ENCODE data around the gene ADAM17.

The ADAM17 gene

DNA sequence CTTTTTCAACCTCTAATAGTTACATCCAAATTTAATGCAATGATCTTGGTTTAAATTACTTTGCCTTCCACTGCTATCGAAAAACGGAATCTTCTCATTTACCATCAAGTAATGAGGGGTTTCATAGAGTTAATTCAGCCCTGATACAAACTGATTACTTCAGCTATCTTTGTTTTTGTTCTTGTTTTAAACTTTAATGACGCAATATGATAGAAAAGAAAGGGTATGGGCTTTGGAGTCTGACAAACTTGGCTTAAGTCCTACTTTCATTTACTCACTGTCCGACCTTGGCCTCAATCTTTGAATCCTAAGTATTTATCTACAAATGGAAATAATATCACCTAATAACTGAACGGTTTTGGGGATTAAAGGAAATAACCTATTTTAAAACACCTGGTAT lies 16.1 kb downstream of the ADAM17 start:
- H3K18ac ChIP-seq (ENCODE audit: low read length), result no peak overlapping the region
- no peak overlapping the region for H4K91ac ChIP-seq (ENCODE audit: low read depth, low read length, poor library complexity)
- H2BK15ac ChIP-seq (ENCODE audit: low read length), result no peak overlapping the region
- H2BK12ac ChIP-seq (ENCODE audit: low read length), result no peak overlapping the region
- H3K27ac ChIP-seq (replicated peaks; ENCODE audit: low read length), result no peak overlapping the region
- no peak overlapping the region for H2AK5ac ChIP-seq (ENCODE audit: low read depth, low read length)
- no peak overlapping the region for H3K4me2 ChIP-seq (ENCODE audit: insufficient read depth, low read length, poor library complexity, severe bottlenecking)
- H3K4me3 ChIP-seq (ENCODE audit: low read length in 2 of 2), result no peak overlapping the region
- H2BK120ac ChIP-seq (ENCODE audit: low read depth, low read length), result no peak overlapping the region
- H3K36me3 ChIP-seq (replicated peaks in 1 of 2; ENCODE audit: control insufficient read depth in 2 of 2, insufficient read depth in 2 of 2, low read length in 2 of 2), result peaks cover 0 to 64% of the 10 kb centered on the region in 2 donors
- no peak overlapping the region for H3K4ac ChIP-seq (ENCODE audit: low read length)
- no peaks in the 10 kb centered on the region for H3K27me3 ChIP-seq (ENCODE audit: control insufficient read depth in 3 of 3, insufficient read depth in 3 of 3, low read depth in 1 of 3, low read length in 3 of 3)
- H3K79me1 ChIP-seq (ENCODE audit: low read depth, low read length), result no peaks in the 10 kb centered on the region
- no peaks in the 10 kb centered on the region for H3K4me1 ChIP-seq (ENCODE audit: control insufficient read depth in 2 of 2, insufficient read depth in 1 of 2, low read depth in 1 of 2, low read length in 2 of 2)
- no peak overlapping the region for H3K9ac ChIP-seq (ENCODE audit: low read depth, low read length, poor library complexity)
- no peak overlapping the region for H3K14ac ChIP-seq (ENCODE audit: low read length)
- no CpG with 5 or more reads among the region's 5 CpGs for WGBS, 2 donors (ENCODE audit: extremely low coverage in 2 of 2, insufficient read length in 2 of 2, insufficient replicate concordance in 1 of 2)
- no peaks in the 10 kb centered on the region for H3K9me3 ChIP-seq (replicated peaks in 1 of 2; ENCODE audit: control insufficient read depth in 2 of 2, insufficient read depth in 1 of 2, low read depth in 1 of 2, low read length in 2 of 2)
- no peak overlapping the region for H3K23ac ChIP-seq (ENCODE audit: low read depth, low read length, poor library complexity)
- H2AFZ ChIP-seq (ENCODE audit: low read length), result no peak overlapping the region
- no peak for DNase-seq (ENCODE audit: low spot score)
- no peak overlapping the region for H2BK5ac ChIP-seq (ENCODE audit: low read length)
- no peak overlapping the region for H4K8ac ChIP-seq (ENCODE audit: low read depth, low read length)

DNA sequence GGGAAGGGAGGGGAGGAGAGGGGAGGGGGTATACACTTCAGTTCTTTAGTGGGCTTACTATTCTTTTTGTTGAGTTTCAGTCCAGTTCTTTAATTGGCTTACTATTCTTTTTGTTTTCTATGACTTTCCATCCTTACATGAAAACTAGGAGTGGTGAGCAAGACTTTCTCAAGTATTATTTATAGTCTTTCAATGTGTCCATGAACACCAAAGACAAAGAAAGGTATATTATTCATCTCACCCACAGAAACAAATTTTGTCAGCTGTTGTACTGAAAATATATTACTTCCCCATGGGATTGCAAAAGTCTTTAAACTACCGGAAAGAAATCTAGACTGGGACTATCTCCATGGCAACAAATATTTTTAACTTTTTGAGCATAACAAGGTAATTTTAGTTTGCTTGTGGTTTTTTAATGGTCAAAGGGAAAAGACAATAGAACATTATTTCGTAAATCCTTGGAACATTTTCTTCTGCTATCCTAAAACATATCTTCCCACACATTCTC lies 17.6 kb downstream of the ADAM17 start:
- no peak overlapping the region for H2AK5ac ChIP-seq (ENCODE audit: low read depth, low read length)
- H3K4me2 ChIP-seq (ENCODE audit: insufficient read depth, low read length, poor library complexity, severe bottlenecking), result no peak overlapping the region
- H2AFZ ChIP-seq (ENCODE audit: low read length), result no peak overlapping the region
- H3K36me3 ChIP-seq (replicated peaks in 1 of 2; ENCODE audit: control insufficient read depth in 2 of 2, insufficient read depth in 2 of 2, low read length in 2 of 2), result peaks cover 0 to 77% of the 10 kb centered on the region in 2 donors
- H3K14ac ChIP-seq (ENCODE audit: low read length), result no peak overlapping the region
- no peak overlapping the region for H3K4me3 ChIP-seq (ENCODE audit: low read length in 2 of 2)
- H3K4ac ChIP-seq (ENCODE audit: low read length), result no peak overlapping the region
- H3K18ac ChIP-seq (ENCODE audit: low read length), result no peak overlapping the region
- no peak overlapping the region for H3K23ac ChIP-seq (ENCODE audit: low read depth, low read length, poor library complexity)
- H3K79me1 ChIP-seq (ENCODE audit: low read depth, low read length), result no peaks in the 10 kb centered on the region
- H2BK5ac ChIP-seq (ENCODE audit: low read length), result no peak overlapping the region
- H4K91ac ChIP-seq (ENCODE audit: low read depth, low read length, poor library complexity), result no peak overlapping the region
- no peak overlapping the region for H4K8ac ChIP-seq (ENCODE audit: low read depth, low read length)
- H2BK12ac ChIP-seq (ENCODE audit: low read length), result no peak overlapping the region
- no peaks in the 10 kb centered on the region for H3K27me3 ChIP-seq (ENCODE audit: control insufficient read depth in 3 of 3, insufficient read depth in 3 of 3, low read depth in 1 of 3, low read length in 3 of 3)
- no peaks in the 10 kb centered on the region for H3K4me1 ChIP-seq (ENCODE audit: control insufficient read depth in 2 of 2, insufficient read depth in 1 of 2, low read depth in 1 of 2, low read length in 2 of 2)
- H3K9ac ChIP-seq (ENCODE audit: low read depth, low read length, poor library complexity), result no peak overlapping the region
- H3K27ac ChIP-seq (replicated peaks; ENCODE audit: low read length), result no peak overlapping the region
- no CpG with 5 or more reads among the region's 2 CpGs for whole genome bisulfite sequencing, 2 donors (ENCODE audit: extremely low coverage in 2 of 2, insufficient read length in 2 of 2, insufficient replicate concordance in 1 of 2)
- H2BK120ac ChIP-seq (ENCODE audit: low read depth, low read length), result no peak overlapping the region
- DNase-seq (ENCODE audit: low spot score), result no peak
- no peak overlapping the region for H2BK15ac ChIP-seq (ENCODE audit: low read length)
- no peaks in the 10 kb centered on the region for H3K9me3 ChIP-seq (replicated peaks in 1 of 2; ENCODE audit: control insufficient read depth in 2 of 2, insufficient read depth in 1 of 2, low read depth in 1 of 2, low read length in 2 of 2)

DNA sequence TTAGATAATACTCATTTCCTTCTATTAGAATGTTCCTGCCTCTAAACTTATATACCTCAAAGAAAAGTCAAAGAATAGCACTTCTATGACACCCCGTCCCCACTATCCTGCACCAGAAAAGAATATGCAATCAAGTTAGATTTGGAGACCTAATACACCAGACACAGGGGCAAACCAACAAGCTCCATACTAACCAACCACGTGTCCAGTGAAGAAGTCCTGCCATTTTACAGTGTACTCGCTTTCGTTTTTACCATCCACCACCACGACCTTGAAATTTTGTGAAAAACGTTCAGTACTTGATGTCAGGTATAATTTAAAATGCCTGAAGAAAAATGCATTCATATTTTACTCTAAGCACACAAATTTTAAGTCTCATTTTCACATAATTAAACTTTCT lies 19.1 kb downstream of the ADAM17 start:
- Histone ChIP-seq H3K79me1 (ENCODE audit: low read depth, low read length) (no peaks in the 10 kb centered on the region), H2BK15ac (ENCODE audit: low read length) (no peak overlapping the region), H3K23ac (ENCODE audit: low read depth, low read length, poor library complexity) (no peak overlapping the region), H3K27me3 (ENCODE audit: control insufficient read depth in 3 of 3, insufficient read depth in 3 of 3, low read depth in 1 of 3, low read length in 3 of 3) (no peaks in the 10 kb centered on the region), H3K9me3 (replicated peaks in 1 of 2; ENCODE audit: control insufficient read depth in 2 of 2, insufficient read depth in 1 of 2, low read depth in 1 of 2, low read length in 2 of 2) (no peaks in the 10 kb centered on the region), H3K27ac (replicated peaks; ENCODE audit: low read length) (no peak overlapping the region), H2AFZ (ENCODE audit: low read length) (no peak overlapping the region), H3K4me1 (ENCODE audit: control insufficient read depth in 2 of 2, insufficient read depth in 1 of 2, low read depth in 1 of 2, low read length in 2 of 2) (no peaks in the 10 kb centered on the region), H3K4ac (ENCODE audit: low read length) (no peak overlapping the region), H2BK12ac (ENCODE audit: low read length) (no peak overlapping the region), H3K14ac (ENCODE audit: low read length) (no peak overlapping the region), H4K8ac (ENCODE audit: low read depth, low read length) (no peak overlapping the region), H3K4me2 (ENCODE audit: insufficient read depth, low read length, poor library complexity, severe bottlenecking) (no peak overlapping the region), H3K36me3 (replicated peaks in 1 of 2; ENCODE audit: control insufficient read depth in 2 of 2, insufficient read depth in 2 of 2, low read length in 2 of 2) (peaks cover 0 to 76% of the 10 kb centered on the region in 2 donors), H4K91ac (ENCODE audit: low read depth, low read length, poor library complexity) (no peak overlapping the region), H2BK120ac (ENCODE audit: low read depth, low read length) (no peak overlapping the region), H2BK5ac (ENCODE audit: low read length) (no peak overlapping the region), H2AK5ac (ENCODE audit: low read depth, low read length) (no peak overlapping the region), H3K18ac (ENCODE audit: low read length) (no peak overlapping the region), H3K4me3 (ENCODE audit: low read length in 2 of 2) (no peak overlapping the region), H3K9ac (ENCODE audit: low read depth, low read length, poor library complexity) (no peak overlapping the region)
- no peak for DNase-seq (ENCODE audit: low spot score)
- WGBS, 2 donors (ENCODE audit: extremely low coverage in 2 of 2, insufficient read length in 2 of 2, insufficient replicate concordance in 1 of 2), result no CpG with 5 or more reads among the region's 6 CpGs

DNA sequence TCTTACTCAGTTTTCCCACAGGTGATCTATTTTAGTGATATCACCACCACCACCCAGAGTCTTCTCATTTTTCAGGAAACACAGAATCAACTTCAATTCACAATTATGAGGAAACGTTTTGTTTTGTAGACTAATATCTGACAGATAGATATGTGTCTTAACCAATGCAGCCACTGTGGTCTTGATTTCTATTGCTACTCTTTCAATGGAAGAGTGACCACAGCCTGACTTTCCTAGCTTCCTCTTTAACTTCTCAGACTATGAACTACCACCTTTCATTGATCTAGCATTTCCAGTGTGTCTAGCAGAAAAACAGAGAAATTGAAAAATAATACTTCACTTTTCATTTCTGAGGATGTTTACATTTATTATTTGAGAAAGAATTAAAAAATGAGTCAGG lies 20.5 kb downstream of the ADAM17 start:
- DNase-seq (ENCODE audit: low spot score), result no peak
- Histone ChIP-seq H3K36me3 (replicated peaks in 1 of 2; ENCODE audit: control insufficient read depth in 2 of 2, insufficient read depth in 2 of 2, low read length in 2 of 2) (peaks cover 0 to 69% of the 10 kb centered on the region in 2 donors), H3K4me3 (ENCODE audit: low read length in 2 of 2) (no peak overlapping the region), H2AFZ (ENCODE audit: low read length) (no peak overlapping the region), H3K4me1 (ENCODE audit: control insufficient read depth in 2 of 2, insufficient read depth in 1 of 2, low read depth in 1 of 2, low read length in 2 of 2) (no peaks in the 10 kb centered on the region), H3K9me3 (replicated peaks in 1 of 2; ENCODE audit: control insufficient read depth in 2 of 2, insufficient read depth in 1 of 2, low read depth in 1 of 2, low read length in 2 of 2) (no peaks in the 10 kb centered on the region), H2BK12ac (ENCODE audit: low read length) (no peak overlapping the region), H3K27me3 (ENCODE audit: control insufficient read depth in 3 of 3, insufficient read depth in 3 of 3, low read depth in 1 of 3, low read length in 3 of 3) (no peaks in the 10 kb centered on the region), H3K18ac (ENCODE audit: low read length) (no peak overlapping the region), H2BK5ac (ENCODE audit: low read length) (no peak overlapping the region), H2BK120ac (ENCODE audit: low read depth, low read length) (no peak overlapping the region), H3K27ac (replicated peaks; ENCODE audit: low read length) (no peak overlapping the region), H2BK15ac (ENCODE audit: low read length) (no peak overlapping the region), H3K4ac (ENCODE audit: low read length) (no peak overlapping the region), H3K14ac (ENCODE audit: low read length) (no peak overlapping the region), H4K91ac (ENCODE audit: low read depth, low read length, poor library complexity) (no peak overlapping the region), H3K4me2 (ENCODE audit: insufficient read depth, low read length, poor library complexity, severe bottlenecking) (no peak overlapping the region), H3K9ac (ENCODE audit: low read depth, low read length, poor library complexity) (no peak overlapping the region), H3K79me1 (ENCODE audit: low read depth, low read length) (no peaks in the 10 kb centered on the region), H3K23ac (ENCODE audit: low read depth, low read length, poor library complexity) (no peak overlapping the region), H4K8ac (ENCODE audit: low read depth, low read length) (no peak overlapping the region), H2AK5ac (ENCODE audit: low read depth, low read length) (no peak overlapping the region)
- WGBS, 2 donors (ENCODE audit: extremely low coverage in 2 of 2, insufficient read length in 2 of 2, insufficient replicate concordance in 1 of 2), result no CpG with 5 or more reads among the region's 1 CpG

Data from neuronal stem cell (in vitro differentiated cells).